ENCODE data around the gene KLK6. TPM values are rescaled to one million over a fixed set of nuclear protein-coding genes. Genes with fewer than 3 reads are reported as not detected.

KLK6 gene
- total RNA-seq, 2 donors from 2014 or later, result 1.8 TPM; not detected in 1

- no peak for DNase-seq (ENCODE audit: low spot score)
- H3K27ac ChIP-seq, result no peak overlapping the region
- 83% methylated on average over 3 of the region's 3 CpGs for WGBS
- TF ChIP-seq POLR2A (IDR thresholded peaks at IDR 0.05) (no peak), POLR2AphosphoS5 (IDR thresholded peaks at IDR 0.05) (no peak)
- TF ChIP-seq, protein P1, sequence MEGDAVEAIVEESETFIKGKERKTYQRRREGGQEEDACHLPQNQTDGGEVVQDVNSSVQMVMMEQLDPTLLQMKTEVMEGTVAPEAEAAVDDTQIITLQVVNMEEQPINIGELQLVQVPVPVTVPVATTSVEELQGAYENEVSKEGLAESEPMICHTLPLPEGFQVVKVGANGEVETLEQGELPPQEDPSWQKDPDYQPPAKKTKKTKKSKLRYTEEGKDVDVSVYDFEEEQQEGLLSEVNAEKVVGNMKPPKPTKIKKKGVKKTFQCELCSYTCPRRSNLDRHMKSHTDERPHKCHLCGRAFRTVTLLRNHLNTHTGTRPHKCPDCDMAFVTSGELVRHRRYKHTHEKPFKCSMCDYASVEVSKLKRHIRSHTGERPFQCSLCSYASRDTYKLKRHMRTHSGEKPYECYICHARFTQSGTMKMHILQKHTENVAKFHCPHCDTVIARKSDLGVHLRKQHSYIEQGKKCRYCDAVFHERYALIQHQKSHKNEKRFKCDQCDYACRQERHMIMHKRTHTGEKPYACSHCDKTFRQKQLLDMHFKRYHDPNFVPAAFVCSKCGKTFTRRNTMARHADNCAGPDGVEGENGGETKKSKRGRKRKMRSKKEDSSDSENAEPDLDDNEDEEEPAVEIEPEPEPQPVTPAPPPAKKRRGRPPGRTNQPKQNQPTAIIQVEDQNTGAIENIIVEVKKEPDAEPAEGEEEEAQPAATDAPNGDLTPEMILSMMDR (IDR thresholded peaks at IDR 0.05), result no peak
- no peaks in the 10 kb centered on the region for H3K36me3 ChIP-seq
- H3K4me3 ChIP-seq, result no peak overlapping the region
- H3K9me3 ChIP-seq, result no peaks in the 10 kb centered on the region
- no peaks in the 10 kb centered on the region for H3K4me1 ChIP-seq (replicated peaks)
- H3K27me3 ChIP-seq (replicated peaks; ENCODE audit: insufficient read depth), result peaks cover 13% of the 10 kb centered on the region
- intact Hi-C loops (cut with DNase I), result no loop called here
Observed at GRCh38 chr19:51007488-51007887, 38.1 kb upstream of the KLK6 start.

- intact Hi-C loops (cut with DNase I), result no loop called here
- peaks cover 15% of the 10 kb centered on the region for H3K27me3 ChIP-seq (replicated peaks; ENCODE audit: insufficient read depth)
- WGBS, result 18% methylated on average over 8 of the region's 8 CpGs
Observed at GRCh38 chr19:51006406-51006805, 37.0 kb upstream of the KLK6 start.

GRCh38 chr19:51005248-51005647 is 35.9 kb upstream of the KLK6 start:
- WGBS, result 86% methylated on average over 1 of the region's 1 CpG
- TF ChIP-seq POLR2AphosphoS5 (IDR thresholded peaks at IDR 0.05), result no peak
- TF ChIP-seq POLR2A (IDR thresholded peaks at IDR 0.05), result no peak
- TF ChIP-seq, protein P1 (IDR thresholded peaks at IDR 0.05), result no peak
- no peak for DNase-seq (ENCODE audit: low spot score)
- Histone ChIP-seq H3K27me3 (replicated peaks; ENCODE audit: insufficient read depth) (peaks cover 17% of the 10 kb centered on the region), H3K9me3 (no peaks in the 10 kb centered on the region), H3K27ac (no peak overlapping the region), H3K4me1 (replicated peaks) (no peaks in the 10 kb centered on the region), H3K36me3 (no peaks in the 10 kb centered on the region), H3K4me3 (no peak overlapping the region)
- intact Hi-C loops (cut with DNase I), result no loop called here

More at GRCh38 chr19:51006406-51006805, 37.0 kb upstream of the KLK6 start:
- Histone ChIP-seq H3K27ac (no peak overlapping the region), H3K4me3 (no peak overlapping the region), H3K9me3 (no peaks in the 10 kb centered on the region), H3K36me3 (no peaks in the 10 kb centered on the region), H3K4me1 (replicated peaks) (no peaks in the 10 kb centered on the region)
- TF ChIP-seq, protein P1 (IDR thresholded peaks at IDR 0.05), result no peak
- TF ChIP-seq POLR2A (IDR thresholded peaks at IDR 0.05) (no peak), POLR2AphosphoS5 (IDR thresholded peaks at IDR 0.05) (no peak)
- no peak for DNase-seq (ENCODE audit: low spot score)

DNA sequence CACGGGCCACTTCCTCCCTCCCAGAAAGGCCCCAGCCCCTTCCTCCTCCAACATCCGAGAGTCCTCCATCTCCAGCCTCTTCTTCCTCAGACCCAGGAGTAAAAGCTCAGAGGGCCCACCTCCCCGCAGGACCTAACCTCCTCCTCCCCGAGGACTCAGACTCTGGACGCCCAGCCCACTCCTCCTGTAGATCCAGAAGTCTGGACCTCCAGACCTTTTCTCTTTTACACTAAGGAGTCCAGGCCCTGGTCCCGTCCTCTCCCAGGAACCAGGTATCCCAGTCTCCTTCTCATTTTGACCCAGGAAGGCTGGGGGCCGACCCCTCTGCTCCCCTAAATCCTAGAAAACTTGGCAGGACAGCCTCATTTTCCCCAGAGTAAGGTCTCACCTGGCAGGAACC is 33.9 kb upstream of the KLK6 start:
- Histone ChIP-seq H3K27me3 (replicated peaks; ENCODE audit: insufficient read depth) (peaks cover 18% of the 10 kb centered on the region), H3K9me3 (no peaks in the 10 kb centered on the region), H3K4me3 (no peak overlapping the region), H3K27ac (no peak overlapping the region), H3K36me3 (no peaks in the 10 kb centered on the region), H3K4me1 (replicated peaks) (no peaks in the 10 kb centered on the region)
- WGBS, result 88% methylated on average over 7 of the region's 7 CpGs
- no peak for DNase-seq (ENCODE audit: low spot score)
- intact Hi-C loops (cut with DNase I), result no loop called here
- no peak for TF ChIP-seq POLR2AphosphoS5 (IDR thresholded peaks at IDR 0.05)
- TF ChIP-seq, protein P1 (IDR thresholded peaks at IDR 0.05), result no peak
- TF ChIP-seq POLR2A (IDR thresholded peaks at IDR 0.05), result no peak

GRCh38 chr19:51002542-51003311 is 33.3 kb upstream of the KLK6 start:
- Histone ChIP-seq H3K36me3 (no peaks in the 10 kb centered on the region), H3K4me1 (replicated peaks) (no peaks in the 10 kb centered on the region), H3K27me3 (replicated peaks; ENCODE audit: insufficient read depth) (peaks cover 18% of the 10 kb centered on the region), H3K27ac (no peak overlapping the region), H3K9me3 (no peaks in the 10 kb centered on the region), H3K4me3 (no peak overlapping the region)
- no peak for DNase-seq (ENCODE audit: low spot score)
- intact Hi-C loops (cut with DNase I), result no loop called here
- 67% methylated on average over 42 of the region's 42 CpGs for WGBS
- TF ChIP-seq, protein P1 (IDR thresholded peaks at IDR 0.05), result no peak
- TF ChIP-seq POLR2A (IDR thresholded peaks at IDR 0.05) (no peak), POLR2AphosphoS5 (IDR thresholded peaks at IDR 0.05) (no peak)
